GM06990 (cell line): Measurements from ENCODE around the gene MIS18A.

Experiments used
- DNase-seq: peaks from one replicate; pipeline ENCODE4 v3.0.0-alpha.2; 2011; ENCODE audit not compliant: insufficient read length; ENCODE audit errors: extremely low read depth
- H3K27me3 ChIP-seq: replicated peaks from 2 replicates; pipeline ENCODE4 v1.6.0; 2011; ENCODE audit warnings: low read length; ENCODE audit not compliant: control insufficient read depth, insufficient read depth
- H3K36me3 ChIP-seq: 2 replicates; pipeline ENCODE4 v1.5.1; 2011; ENCODE audit warnings: low read length; ENCODE audit not compliant: control insufficient read depth, insufficient read depth
- H3K4me3 ChIP-seq: replicated peaks from 2 replicates; pipeline ENCODE4 v1.5.1; 2011; ENCODE audit warnings: low read depth, mild to moderate bottlenecking, control low read depth, low read length
- CTCF ChIP-seq: IDR thresholded peaks from 2 replicates; pipeline ENCODE4 v1.5.1; 2011; ENCODE audit warnings: low read length, control low read depth, mild to moderate bottlenecking, inconsistent platforms; ENCODE audit not compliant: insufficient read depth, poor library complexity, severe bottlenecking

Gene MIS18A

DNA sequence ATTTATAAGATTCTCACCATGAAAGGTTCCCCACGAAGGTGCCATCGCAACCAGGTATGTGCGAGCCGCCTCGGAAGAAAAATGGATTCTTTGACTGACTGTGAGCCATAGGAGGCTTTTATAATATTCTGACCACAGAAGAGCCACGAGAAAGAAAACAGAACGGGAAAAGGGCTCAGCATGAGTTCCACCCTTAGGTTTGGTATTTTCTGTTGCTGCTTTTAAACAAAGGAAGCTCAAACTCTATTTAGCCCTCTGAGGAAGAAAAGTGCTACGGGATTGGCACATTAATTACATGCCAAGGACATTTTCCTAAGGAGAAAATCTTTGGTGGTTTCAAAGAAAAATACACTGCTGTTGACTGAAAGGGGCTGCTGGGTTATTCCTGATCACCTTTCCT, 39.3 kb downstream of the MIS18A start:
- no peaks in the 10 kb centered on the region for H3K36me3 ChIP-seq
- H3K27me3 ChIP-seq = no peaks in the 10 kb centered on the region
- no peak for TF ChIP-seq CTCF
- no peak overlapping the region for H3K4me3 ChIP-seq
- DNase-seq = no peak

DNA sequence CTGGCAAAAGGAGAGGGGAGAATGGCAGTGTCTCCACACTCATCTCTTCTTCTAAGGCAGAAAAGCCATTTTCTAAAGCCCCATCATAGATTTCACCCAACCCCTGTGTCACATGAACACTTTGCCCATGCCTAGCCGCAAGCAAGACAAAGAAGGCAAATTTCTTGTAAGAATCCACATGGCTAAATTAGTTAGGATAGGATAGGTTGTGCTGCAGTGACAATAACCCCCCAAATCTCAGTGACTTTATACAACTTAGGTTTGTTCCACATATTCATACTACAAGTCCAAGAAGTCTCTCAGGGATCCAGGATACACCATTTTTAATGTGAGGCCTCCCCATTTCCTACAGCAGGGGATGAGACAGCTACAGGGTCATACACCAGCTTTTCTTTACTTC, 40.8 kb downstream of the MIS18A start:
- DNase-seq = no peak
- Histone ChIP-seq H3K36me3 (no peaks in the 10 kb centered on the region), H3K4me3 (no peak overlapping the region), H3K27me3 (no peaks in the 10 kb centered on the region)
- TF ChIP-seq CTCF = no peak

- Histone ChIP-seq H3K27me3 (no peaks in the 10 kb centered on the region), H3K36me3 (no peaks in the 10 kb centered on the region), H3K4me3 (no peak overlapping the region)
- no peak for TF ChIP-seq CTCF
- no peak for DNase-seq
Observed at GRCh38 chr21:32237021-32237420, 41.8 kb downstream of the MIS18A start.

GRCh38 chr21:32233722-32234301, 45.0 kb downstream of the MIS18A start:
- Histone ChIP-seq H3K27me3 (no peaks in the 10 kb centered on the region), H3K4me3 (no peak overlapping the region), H3K36me3 (no peaks in the 10 kb centered on the region)
- no peak for DNase-seq
- TF ChIP-seq CTCF = no peak

DNA sequence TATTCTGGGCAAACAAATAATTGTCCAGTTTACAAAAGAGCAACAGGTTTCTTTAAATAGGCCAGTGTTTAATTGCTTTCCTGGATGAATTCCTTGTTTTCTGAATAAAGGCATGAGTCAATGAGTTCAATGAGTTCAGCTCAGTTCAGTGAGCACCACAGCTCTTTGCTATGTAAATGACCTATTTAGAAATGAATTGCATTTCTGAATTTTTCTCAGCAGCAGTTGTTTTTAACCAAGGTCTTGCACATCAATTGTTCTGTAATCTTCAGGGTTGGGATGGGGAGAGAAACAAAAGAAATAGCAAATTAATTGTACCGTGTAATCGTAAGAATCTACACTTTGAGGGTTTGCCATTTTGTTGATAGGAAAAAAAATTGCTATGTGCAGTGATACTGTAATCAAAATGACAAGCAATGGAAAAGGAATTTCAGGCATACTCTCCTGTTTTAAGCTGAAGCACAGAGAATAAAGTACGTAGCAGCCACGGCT, 45.7 kb downstream of the MIS18A start:
- H3K4me3 ChIP-seq = no peak overlapping the region
- no peak for DNase-seq
- H3K27me3 ChIP-seq = no peaks in the 10 kb centered on the region
- H3K36me3 ChIP-seq = no peaks in the 10 kb centered on the region
- TF ChIP-seq CTCF = no peak

- DNase-seq = no peak
- H3K36me3 ChIP-seq = no peaks in the 10 kb centered on the region
- no peak overlapping the region for H3K4me3 ChIP-seq
- no peak for TF ChIP-seq CTCF
- H3K27me3 ChIP-seq = no peaks in the 10 kb centered on the region
Observed at GRCh38 chr21:32226444-32226843, 52.4 kb downstream of the MIS18A start.
